BJ (cell line): Measurements from ENCODE around the gene NRM. TPM values are rescaled to one million over a fixed set of nuclear protein-coding genes. Genes with fewer than 3 reads are reported as not detected.
A peak's percentile ranks its signal among the peaks of the same experiment; 100 is the strongest.

Experiments used
- CTCF ChIA-PET: fragments of 350-600 bp; formaldehyde crosslinking; extraction: SDS; loops from one replicate; lab custom pipeline; 2021; ENCODE audit warnings: antibody characterized with exemption, inconsistent platforms; lab: Yijun Ruan, JAX
- POLR2A ChIA-PET: fragments of 300-600 bp; sonication (Branson Sonifier 250); formaldehyde crosslinking; extraction: SDS; loops from one replicate; lab custom pipeline; 2021; ENCODE audit warnings: antibody characterized with exemption; lab: Charles Lee
- DNase-seq: peaks from one replicate; pipeline ENCODE4 v3.0.0-alpha.2; 2011; ENCODE audit warnings: low read depth
- H3K27me3 ChIP-seq: 2 replicates; pipeline ENCODE4 v1.6.0; 2011; ENCODE audit warnings: low read length; ENCODE audit not compliant: control insufficient read depth, insufficient read depth
- H3K36me3 ChIP-seq: 2 replicates; pipeline ENCODE4 v1.5.1; 2011; ENCODE audit warnings: low read length; ENCODE audit not compliant: control insufficient read depth, insufficient read depth
- H3K4me3 ChIP-seq: 2 replicates; pipeline ENCODE4 v1.5.1; 2011; ENCODE audit warnings: low read depth, mild to moderate bottlenecking, control low read depth, low read length
- CTCF ChIP-seq: IDR thresholded peaks from 2 replicates; pipeline ENCODE4 v1.5.1; 2011; ENCODE audit warnings: low read depth, mild to moderate bottlenecking, control low read depth, inconsistent platforms, low read length, moderate library complexity; ENCODE audit not compliant: insufficient read depth
- polyA minus RNA-seq: library from RNA; depleted of rRNA, polyadenylated mRNA; stranded (reverse); fragments of >200 nt; gene quantifications from 2 replicates; pipeline ENCODE4 v1.2.3, GENCODE V29; 2011; rRNA and poly(A)+ RNA removed
- polyA plus RNA-seq: library from polyadenylated mRNA; depleted of rRNA; stranded (reverse); fragments of >200 nt; gene quantifications from 2 replicates; pipeline ENCODE4 v1.2.3, GENCODE V29; 2011; rRNA removed

The NRM gene
- polyA plus RNA-seq (12.6 and 19.7 TPM in 2 replicates), polyA minus RNA-seq (8.8 and 13.5 TPM in 2 replicates)

GRCh38 chr6:30690403-30691207, at the start of gene NRM:
Gene NRM (minus strand): TSS chr6:30690984. CDS start chr6:30690974, 10 bp downstream.
- ChIA-PET POLR2A (interaction anchor here (0.6 kb wide), 1 partner anchor 27 kb away, joined by 4 read pairs; no protein-coding TSS in a partner anchor), CTCF (interaction anchor here (1.2 to 3.6 kb wide), 4 partner anchors 12 to 32 kb away, joined by 4 to 22 read pairs (median 16); no protein-coding TSS in a partner anchor)
- Histone ChIP-seq H3K36me3 (peaks cover 2% of the 10 kb centered on the region; the same call in 1 of the 2 replicates), H3K4me3 (peak within 1 kb of the TSS; percentile 75), H3K27me3 (no peaks in the 10 kb centered on the region)
- no peak for TF ChIP-seq CTCF
- DNase-seq, result no peak

DNA sequence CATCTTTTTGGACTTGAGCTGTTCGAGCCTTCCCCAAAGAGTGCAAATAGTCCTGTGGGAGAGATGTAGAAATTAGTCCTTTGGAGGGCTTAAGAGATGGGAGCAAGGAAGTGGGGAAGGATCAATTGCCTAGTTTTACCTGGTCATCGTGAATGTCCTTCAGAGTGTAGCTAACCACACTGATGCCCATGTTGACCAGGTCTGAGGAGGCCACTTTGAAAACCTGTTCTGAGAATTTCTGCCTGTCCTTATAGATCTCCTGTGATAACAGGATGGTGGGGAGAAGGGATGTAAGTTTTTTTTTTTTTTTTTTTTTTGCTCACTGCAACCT, 49.7 kb upstream of the NRM start:
- CTCF ChIA-PET, result interaction anchor here (0.5 to 2.6 kb wide), 6 partner anchors 10 to 114 kb away, joined by 3 to 9 read pairs (median 6); partner anchors contain the start of gene ATAT1
- Histone ChIP-seq H3K27me3 (no peaks in the 10 kb centered on the region), H3K4me3 (no peak overlapping the region), H3K36me3 (peaks cover 28% of the 10 kb centered on the region)
- DNase-seq, result no peak
- POLR2A ChIA-PET, result interaction anchor here (0.7 kb wide), 2 partner anchors 10 to 13 kb away, joined by 4 to 24 read pairs; no protein-coding TSS in a partner anchor
- no peak for TF ChIP-seq CTCF

- H3K27me3 ChIP-seq, result no peaks in the 10 kb centered on the region
- H3K4me3 ChIP-seq, result no peak overlapping the region
- peaks cover 32% of the 10 kb centered on the region for H3K36me3 ChIP-seq
- no peak for DNase-seq
- ChIA-PET CTCF (interaction anchor here (0.6 to 2.7 kb wide), 7 partner anchors 11 to 142 kb away, joined by 3 to 12 read pairs (median 5); no protein-coding TSS in a partner anchor), POLR2A (interaction anchor here (0.9 kb wide), 1 partner anchor 14 kb away, joined by 3 read pairs; no protein-coding TSS in a partner anchor)
- TF ChIP-seq CTCF, result no peak
Measured at GRCh38 chr6:30738532-30738931, 47.7 kb upstream of the NRM start.

- TF ChIP-seq CTCF, result no peak
- H3K27me3 ChIP-seq, result no peaks in the 10 kb centered on the region
- DNase-seq, result no peak
- H3K36me3 ChIP-seq, result peaks cover 38% of the 10 kb centered on the region
- ChIA-PET CTCF (interaction anchor here (1.2 to 20.5 kb wide), 3 partner anchors 11 to 58 kb away, joined by 3 to 387 read pairs (median 24); partner anchors contain the start of gene DHX16), POLR2A (no interaction called here)
- H3K4me3 ChIP-seq, result no peak overlapping the region
Measured at GRCh38 chr6:30735668-30736314, 45.0 kb upstream of the NRM start.
